GM12875 (cell line): Measurements from ENCODE around the gene CCDC102A.
"Not testable (repeated sequence)": the region's sequence is repeated elsewhere in the genome, so short reads cannot be mapped to it uniquely, and the experiment has no call there.

Experiments
- H3K4me3 ChIP-seq: one replicate; pipeline ENCODE4 v1.5.1; 2011; ENCODE audit warnings: low read depth, low read length, control low read depth
- TF ChIP-seq, protein P1 (sequence below): IDR thresholded peaks from 2 replicates; pipeline ENCODE4 v1.5.1; 2011; ENCODE audit warnings: low read depth, mild to moderate bottlenecking, control low read depth, inconsistent platforms, low read length, moderate library complexity, borderline replicate concordance; ENCODE audit not compliant: insufficient read depth

CCDC102A gene

DNA sequence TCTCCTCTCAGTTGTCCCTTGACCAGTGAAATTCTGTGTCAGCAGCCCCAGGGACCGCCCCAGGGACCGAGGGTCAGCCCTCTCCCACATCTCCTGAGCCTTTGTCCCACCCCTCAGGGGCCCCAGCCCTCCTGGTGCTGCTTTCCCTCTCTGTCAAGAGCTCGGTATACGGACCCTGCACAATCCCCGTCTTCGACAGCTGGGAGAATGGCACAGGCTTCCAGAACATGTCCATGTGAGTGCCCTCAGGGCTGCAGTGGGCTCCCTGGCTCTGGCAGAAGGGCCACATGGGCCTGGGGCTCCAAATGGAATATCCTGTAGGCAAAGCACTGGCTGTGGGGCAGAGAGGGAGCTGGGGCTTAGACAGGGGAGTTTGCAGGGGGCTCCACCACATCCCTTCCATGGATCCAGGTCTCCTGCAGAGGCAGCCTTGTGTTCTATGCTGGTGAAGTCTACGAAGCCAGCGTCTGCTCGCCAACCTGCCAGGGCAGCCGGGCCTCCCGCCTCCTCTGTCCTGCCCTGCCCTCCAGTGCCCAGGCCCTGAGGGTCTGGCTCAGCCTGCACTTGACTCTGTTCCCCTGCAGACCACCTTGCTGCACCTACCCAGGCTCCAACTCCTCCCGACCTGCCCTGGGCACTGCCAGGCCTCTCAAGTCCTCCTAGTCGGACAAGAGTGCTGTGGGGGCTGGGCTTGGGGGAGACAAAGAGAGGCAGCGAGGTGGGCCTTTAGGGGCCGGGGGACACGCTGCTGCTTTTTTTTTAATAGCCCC, 34.1 kb upstream of the CCDC102A start:
- TF ChIP-seq, protein P1, sequence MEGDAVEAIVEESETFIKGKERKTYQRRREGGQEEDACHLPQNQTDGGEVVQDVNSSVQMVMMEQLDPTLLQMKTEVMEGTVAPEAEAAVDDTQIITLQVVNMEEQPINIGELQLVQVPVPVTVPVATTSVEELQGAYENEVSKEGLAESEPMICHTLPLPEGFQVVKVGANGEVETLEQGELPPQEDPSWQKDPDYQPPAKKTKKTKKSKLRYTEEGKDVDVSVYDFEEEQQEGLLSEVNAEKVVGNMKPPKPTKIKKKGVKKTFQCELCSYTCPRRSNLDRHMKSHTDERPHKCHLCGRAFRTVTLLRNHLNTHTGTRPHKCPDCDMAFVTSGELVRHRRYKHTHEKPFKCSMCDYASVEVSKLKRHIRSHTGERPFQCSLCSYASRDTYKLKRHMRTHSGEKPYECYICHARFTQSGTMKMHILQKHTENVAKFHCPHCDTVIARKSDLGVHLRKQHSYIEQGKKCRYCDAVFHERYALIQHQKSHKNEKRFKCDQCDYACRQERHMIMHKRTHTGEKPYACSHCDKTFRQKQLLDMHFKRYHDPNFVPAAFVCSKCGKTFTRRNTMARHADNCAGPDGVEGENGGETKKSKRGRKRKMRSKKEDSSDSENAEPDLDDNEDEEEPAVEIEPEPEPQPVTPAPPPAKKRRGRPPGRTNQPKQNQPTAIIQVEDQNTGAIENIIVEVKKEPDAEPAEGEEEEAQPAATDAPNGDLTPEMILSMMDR, result no peak
- no peak overlapping the region for H3K4me3 ChIP-seq

DNA sequence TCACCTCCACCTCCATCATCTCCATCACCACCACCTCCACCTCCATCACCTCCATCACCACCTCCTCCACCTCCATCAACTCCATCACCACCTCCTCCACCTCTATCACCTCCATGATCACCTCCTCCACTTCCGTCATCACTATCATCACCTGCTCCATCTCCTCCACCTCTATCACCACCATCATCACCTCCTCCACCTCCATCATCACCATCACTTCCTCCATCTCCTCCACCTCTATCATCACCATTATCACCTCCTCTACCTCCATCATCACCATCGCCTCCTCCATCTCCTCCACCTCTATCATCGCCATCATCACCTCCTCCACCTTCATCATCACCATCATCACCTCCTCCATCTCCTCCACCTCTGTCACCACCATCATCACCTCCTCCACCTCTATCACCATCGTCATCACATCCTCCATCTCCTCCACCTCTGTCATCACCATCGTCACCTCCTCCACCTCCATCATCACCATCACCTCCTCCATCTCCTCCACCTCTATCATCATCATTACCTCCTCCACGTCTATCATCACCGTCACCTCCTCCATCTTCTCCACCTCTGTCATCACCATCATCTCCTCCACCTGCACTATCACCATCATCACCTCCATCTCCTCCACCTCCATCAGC, 33.1 kb upstream of the CCDC102A start:
- H3K4me3 ChIP-seq, result no peak overlapping the region
- TF ChIP-seq, protein P1, result no peak

- H3K4me3 ChIP-seq, result not testable (repeated sequence)
Observed at GRCh38 chr16:57568772-57569171, 32.4 kb upstream of the CCDC102A start.

DNA sequence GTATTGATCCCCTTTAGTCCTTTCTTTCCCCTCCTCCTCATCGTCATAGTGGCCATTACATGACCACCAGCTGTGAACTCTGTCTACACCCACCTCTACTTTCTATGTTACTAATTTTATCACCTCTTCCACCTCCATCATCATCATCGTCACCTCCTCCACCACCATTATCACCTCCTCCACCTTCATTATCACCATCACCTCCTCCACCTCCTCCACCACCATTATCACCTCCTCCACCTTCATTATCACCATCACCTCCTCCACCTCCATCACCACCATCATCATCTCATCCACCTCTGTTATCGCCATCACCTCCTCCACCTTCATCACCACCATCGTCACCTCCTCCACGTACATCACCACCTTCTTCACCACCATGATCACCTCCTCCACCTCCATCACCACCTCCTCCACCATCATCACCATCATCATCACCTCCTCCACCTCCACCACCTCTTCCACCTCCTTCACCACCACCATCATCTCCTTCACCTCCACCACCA, 31.9 kb upstream of the CCDC102A start:
- TF ChIP-seq, protein P1, result no peak
- H3K4me3 ChIP-seq, result no peak overlapping the region

GRCh38 chr16:57567691-57568090, 31.3 kb upstream of the CCDC102A start:
- TF ChIP-seq, protein P1, result no peak
- no peak overlapping the region for H3K4me3 ChIP-seq

GRCh38 chr16:57566436-57566835, 30.1 kb upstream of the CCDC102A start:
- H3K4me3 ChIP-seq, result no peak overlapping the region
- TF ChIP-seq, protein P1, result no peak

DNA sequence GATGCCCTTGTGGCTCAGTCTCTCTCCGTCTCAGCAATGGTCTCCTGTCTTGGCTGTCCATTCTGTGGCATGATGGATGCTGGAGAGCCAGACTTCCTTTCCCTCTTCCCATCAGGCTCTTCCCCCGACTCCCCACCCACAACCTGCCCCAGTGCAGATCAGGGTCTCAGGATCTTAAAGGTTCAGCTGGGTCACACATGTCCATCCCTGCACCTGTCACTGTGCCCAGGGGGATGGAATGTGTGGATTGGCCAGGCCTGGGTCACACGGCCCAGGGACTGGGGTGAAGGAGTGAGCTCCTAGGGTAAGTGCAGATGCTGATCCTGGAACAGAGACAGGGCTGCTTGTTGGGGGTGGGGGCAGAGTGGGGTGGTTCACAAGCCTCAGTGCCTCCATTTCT, 29.1 kb upstream of the CCDC102A start:
- H3K4me3 ChIP-seq, result no peak overlapping the region

More for the DNA sequence above, 29.1 kb upstream of the CCDC102A start:
- TF ChIP-seq, protein P1, result no peak
